ENCODE results near the gene RAB14.

DNA sequence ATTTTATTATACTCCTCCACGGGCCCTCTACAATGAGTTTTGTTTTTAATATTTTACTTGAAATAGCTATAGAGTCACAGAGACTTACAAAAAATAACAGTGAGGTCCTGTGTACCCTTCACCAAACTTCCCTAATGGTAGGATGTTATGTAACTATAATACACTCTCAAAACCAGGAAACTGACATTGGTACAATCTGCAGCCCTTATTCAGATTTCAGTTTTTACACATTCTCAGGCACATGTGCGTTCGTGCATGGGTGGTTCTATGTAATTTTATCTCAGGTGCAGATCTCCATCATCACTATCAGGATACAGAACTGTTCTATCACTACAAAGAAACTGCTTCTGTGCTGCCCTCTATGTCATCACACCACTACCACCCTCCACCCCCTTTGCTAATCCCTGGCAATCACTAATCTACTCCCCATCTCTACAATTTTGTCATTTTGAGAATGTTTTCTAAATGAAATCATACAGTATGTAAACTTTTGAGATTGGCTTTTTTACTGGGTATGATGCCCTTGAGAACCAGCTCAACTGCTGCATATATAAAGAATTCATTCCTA is 16.4 kb downstream of the RAB14 start:
- TF ChIP-seq CTCF (IDR thresholded peaks at IDR 0.05; ENCODE audit: poor library complexity) (no peak), EZH2 (IDR thresholded peaks at IDR 0.05; ENCODE audit: borderline replicate concordance) (no peak), EZH2phosphoT487 (IDR thresholded peaks at IDR 0.05; ENCODE audit: low read depth, severe bottlenecking, unreplicated experiment) (no peak)

All from hepatocyte (in vitro differentiated cells).